ENCODE results near the gene GUCY2F.

Gene GUCY2F

DNA sequence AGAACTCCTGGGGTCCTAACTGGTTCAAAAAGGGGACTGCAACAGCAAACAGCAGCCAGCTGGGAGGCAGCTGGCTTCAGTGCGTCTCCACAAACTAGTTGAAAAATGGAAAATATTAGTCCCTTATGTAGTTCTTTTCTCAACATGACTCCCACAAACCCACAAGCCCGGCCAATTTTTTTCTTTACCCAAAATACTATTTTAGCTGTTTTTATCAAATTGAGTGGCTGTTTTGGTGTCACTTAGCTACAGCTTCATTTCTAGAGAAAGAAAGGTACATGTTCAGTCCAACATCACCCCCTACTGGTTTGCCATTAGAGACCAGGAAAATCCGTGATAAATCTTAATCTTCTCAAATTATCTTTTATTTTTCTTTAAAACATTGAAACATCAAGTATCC is 97.2 kb downstream of the GUCY2F start:
- H3K9me3 ChIP-seq (replicated peaks; ENCODE audit: insufficient read depth, low read length), result no peaks in the 10 kb centered on the region
- no peaks in the 10 kb centered on the region for H4K20me1 ChIP-seq (ENCODE audit: insufficient read depth, low read length)
- DNase-seq, result peak; percentile 30
- H3K4me2 ChIP-seq (ENCODE audit: low read depth, low read length), result no peak overlapping the region
- H3K9ac ChIP-seq (ENCODE audit: low read length), result no peak overlapping the region
- no peaks in the 10 kb centered on the region for H3K4me1 ChIP-seq (ENCODE audit: low read length)
- H3K79me2 ChIP-seq (ENCODE audit: low read length), result no peaks in the 10 kb centered on the region
- H3K4me3 ChIP-seq (ENCODE audit: low read length), result no peak overlapping the region
- no peak for TF ChIP-seq EZH2phosphoT487 (IDR thresholded peaks at IDR 0.05; ENCODE audit: low read length)
- TF ChIP-seq, protein P1, sequence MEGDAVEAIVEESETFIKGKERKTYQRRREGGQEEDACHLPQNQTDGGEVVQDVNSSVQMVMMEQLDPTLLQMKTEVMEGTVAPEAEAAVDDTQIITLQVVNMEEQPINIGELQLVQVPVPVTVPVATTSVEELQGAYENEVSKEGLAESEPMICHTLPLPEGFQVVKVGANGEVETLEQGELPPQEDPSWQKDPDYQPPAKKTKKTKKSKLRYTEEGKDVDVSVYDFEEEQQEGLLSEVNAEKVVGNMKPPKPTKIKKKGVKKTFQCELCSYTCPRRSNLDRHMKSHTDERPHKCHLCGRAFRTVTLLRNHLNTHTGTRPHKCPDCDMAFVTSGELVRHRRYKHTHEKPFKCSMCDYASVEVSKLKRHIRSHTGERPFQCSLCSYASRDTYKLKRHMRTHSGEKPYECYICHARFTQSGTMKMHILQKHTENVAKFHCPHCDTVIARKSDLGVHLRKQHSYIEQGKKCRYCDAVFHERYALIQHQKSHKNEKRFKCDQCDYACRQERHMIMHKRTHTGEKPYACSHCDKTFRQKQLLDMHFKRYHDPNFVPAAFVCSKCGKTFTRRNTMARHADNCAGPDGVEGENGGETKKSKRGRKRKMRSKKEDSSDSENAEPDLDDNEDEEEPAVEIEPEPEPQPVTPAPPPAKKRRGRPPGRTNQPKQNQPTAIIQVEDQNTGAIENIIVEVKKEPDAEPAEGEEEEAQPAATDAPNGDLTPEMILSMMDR (IDR thresholded peaks at IDR 0.05; ENCODE audit: low read length), result peak; percentile 56
- no peaks in the 10 kb centered on the region; the same call in 1 of the 2 replicates for H3F3A ChIP-seq (ENCODE audit: insufficient read depth, low read length)
- H2AFZ ChIP-seq (ENCODE audit: low read length), result no peak overlapping the region
- H3K36me3 ChIP-seq (replicated peaks; ENCODE audit: insufficient read depth, low read length), result no peaks in the 10 kb centered on the region
- H3K27me3 ChIP-seq (replicated peaks; ENCODE audit: insufficient read depth, low read length), result no peaks in the 10 kb centered on the region
- no peak overlapping the region for H3K27ac ChIP-seq (ENCODE audit: low read length)
- no peaks in the 10 kb centered on the region for H3K9me2 ChIP-seq (replicated peaks; ENCODE audit: insufficient read depth, low read length)

DNA sequence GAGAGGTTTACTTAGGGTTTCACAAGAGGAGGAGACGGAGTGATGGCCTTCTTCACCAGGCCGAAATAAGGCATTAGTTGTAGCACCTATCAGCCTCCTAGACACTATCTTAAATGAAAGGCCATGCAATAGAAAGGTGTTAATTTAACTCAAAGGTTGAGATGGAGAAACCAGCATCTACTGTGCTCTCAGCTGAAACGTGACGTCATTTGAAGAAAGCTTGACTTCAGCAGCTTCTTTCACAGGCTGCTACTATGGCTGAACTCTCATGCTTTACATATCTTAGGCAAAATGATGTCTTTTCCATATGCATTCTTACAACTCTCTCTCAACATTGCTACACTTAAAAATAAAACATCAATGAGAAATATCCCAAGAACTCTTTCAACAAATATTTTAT is 99.6 kb downstream of the GUCY2F start:
- Histone ChIP-seq H3K27me3 (replicated peaks; ENCODE audit: insufficient read depth, low read length) (no peaks in the 10 kb centered on the region), H3K4me3 (ENCODE audit: low read length) (no peak overlapping the region), H3K27ac (ENCODE audit: low read length) (no peak overlapping the region), H3F3A (ENCODE audit: insufficient read depth, low read length) (no peaks in the 10 kb centered on the region; the same call in 1 of the 2 replicates), H3K4me1 (ENCODE audit: low read length) (no peaks in the 10 kb centered on the region), H3K9me3 (replicated peaks; ENCODE audit: insufficient read depth, low read length) (no peaks in the 10 kb centered on the region), H2AFZ (ENCODE audit: low read length) (no peak overlapping the region), H3K9me2 (replicated peaks; ENCODE audit: insufficient read depth, low read length) (no peaks in the 10 kb centered on the region), H3K36me3 (replicated peaks; ENCODE audit: insufficient read depth, low read length) (no peaks in the 10 kb centered on the region), H3K4me2 (ENCODE audit: low read depth, low read length) (no peak overlapping the region), H4K20me1 (ENCODE audit: insufficient read depth, low read length) (no peaks in the 10 kb centered on the region), H3K79me2 (ENCODE audit: low read length) (no peaks in the 10 kb centered on the region), H3K9ac (ENCODE audit: low read length) (no peak overlapping the region)
- DNase-seq, result no peak
- TF ChIP-seq EZH2 (optimal IDR thresholded peaks at IDR 0.05; ENCODE audit: low read depth, low read length), result no peak
- TF ChIP-seq, protein P1 (IDR thresholded peaks at IDR 0.05; ENCODE audit: low read length), result no peak
- no peak for TF ChIP-seq EZH2phosphoT487 (IDR thresholded peaks at IDR 0.05; ENCODE audit: low read length)

DNA sequence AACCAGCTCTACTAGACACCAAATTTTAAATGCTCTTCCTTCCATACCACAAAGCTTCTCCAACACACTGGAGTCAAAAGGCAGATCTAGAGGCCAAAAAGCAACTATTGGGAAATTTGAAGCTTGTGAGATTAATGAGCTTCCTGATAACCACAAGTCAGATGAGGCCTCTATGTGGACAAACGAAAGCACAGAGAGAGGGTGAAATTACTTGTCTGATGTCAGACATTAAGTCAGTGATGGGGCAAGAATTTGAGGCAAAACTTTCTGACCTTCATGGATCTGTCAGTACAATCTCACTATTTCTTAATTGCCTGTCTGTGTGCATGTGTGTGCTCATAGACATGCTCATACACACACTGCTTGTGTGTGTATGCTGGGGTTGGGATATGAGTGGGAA is 103.6 kb downstream of the GUCY2F start:
- Histone ChIP-seq H3K4me1 (ENCODE audit: low read length) (no peaks in the 10 kb centered on the region), H3K79me2 (ENCODE audit: low read length) (no peaks in the 10 kb centered on the region), H4K20me1 (ENCODE audit: insufficient read depth, low read length) (no peaks in the 10 kb centered on the region), H3F3A (ENCODE audit: insufficient read depth, low read length) (no peaks in the 10 kb centered on the region), H3K4me2 (ENCODE audit: low read depth, low read length) (no peak overlapping the region), H3K36me3 (replicated peaks; ENCODE audit: insufficient read depth, low read length) (no peaks in the 10 kb centered on the region), H3K27me3 (replicated peaks; ENCODE audit: insufficient read depth, low read length) (no peaks in the 10 kb centered on the region), H2AFZ (ENCODE audit: low read length) (no peak overlapping the region), H3K27ac (ENCODE audit: low read length) (no peak overlapping the region), H3K9me3 (replicated peaks; ENCODE audit: insufficient read depth, low read length) (no peaks in the 10 kb centered on the region), H3K9ac (ENCODE audit: low read length) (no peak overlapping the region), H3K4me3 (ENCODE audit: low read length) (no peak overlapping the region), H3K9me2 (replicated peaks; ENCODE audit: insufficient read depth, low read length) (no peaks in the 10 kb centered on the region)
- no peak for DNase-seq
- TF ChIP-seq, protein P1 (IDR thresholded peaks at IDR 0.05; ENCODE audit: low read length), result no peak
- TF ChIP-seq EZH2phosphoT487 (IDR thresholded peaks at IDR 0.05; ENCODE audit: low read length) (no peak), EZH2 (optimal IDR thresholded peaks at IDR 0.05; ENCODE audit: low read depth, low read length) (no peak)

All from MM.1S (cell line).